Measurements from ENCODE around the gene KLHL40.

KLHL40 gene

GRCh38 chr3:42704136-42704841, 19.0 kb downstream of the KLHL40 start:
- no peak overlapping the region for H3K4me3 ChIP-seq (replicated peaks in 1 of 2; ENCODE audit: low read depth in 2 of 2, low read length in 2 of 2)
- TF ChIP-seq CTCF (IDR thresholded peaks at IDR 0.05; ENCODE audit: low read depth, low read length): no peak
- no peak for DNase-seq (ENCODE audit: low read depth in 2 of 2)

GRCh38 chr3:42705058-42705767, 19.9 kb downstream of the KLHL40 start:
- no peak for DNase-seq (ENCODE audit: low read depth in 2 of 2)
- TF ChIP-seq CTCF (IDR thresholded peaks at IDR 0.05; ENCODE audit: low read depth, low read length): no peak
- H3K4me3 ChIP-seq (replicated peaks in 1 of 2; ENCODE audit: low read depth in 2 of 2, low read length in 2 of 2): no peak overlapping the region

- no peak overlapping the region for H3K4me3 ChIP-seq (replicated peaks in 1 of 2; ENCODE audit: low read depth in 2 of 2, low read length in 2 of 2)
- no peak for TF ChIP-seq CTCF (IDR thresholded peaks at IDR 0.05; ENCODE audit: low read depth, low read length)
- DNase-seq (ENCODE audit: low read depth in 2 of 2): no peak
These were observed 20.7 kb downstream of the KLHL40 start for GRCh38 chr3:42705962-42706585.

GRCh38 chr3:42706721-42707619, 21.6 kb downstream of the KLHL40 start:
- H3K4me3 ChIP-seq (replicated peaks in 1 of 2; ENCODE audit: low read depth in 2 of 2, low read length in 2 of 2): no peak overlapping the region
- no peak for DNase-seq (ENCODE audit: low read depth in 2 of 2)
- no peak for TF ChIP-seq CTCF (IDR thresholded peaks at IDR 0.05; ENCODE audit: low read depth, low read length)

GRCh38 chr3:42707620-42708355, 22.5 kb downstream of the KLHL40 start:
- H3K4me3 ChIP-seq (replicated peaks in 1 of 2; ENCODE audit: low read depth in 2 of 2, low read length in 2 of 2): no peak overlapping the region
- no peak for TF ChIP-seq CTCF (IDR thresholded peaks at IDR 0.05; ENCODE audit: low read depth, low read length)
- no peak for DNase-seq (ENCODE audit: low read depth in 2 of 2)

All from cardiac fibroblast (primary cell).